NCI-H1092 treated with DMSO at 0.1 percent for 48 hours (cell line): ENCODE data around the gene HNRNPH1.
"Not testable (repeated sequence)": the region's sequence is repeated elsewhere in the genome, so short reads cannot be mapped to it uniquely, and the experiment has no call there.

ENCODE experiments used
- DNase-seq: peaks from one replicate; lab custom pipeline; 2025; lab: John Stamatoyannopoulos, UW

HNRNPH1 gene, protein sequence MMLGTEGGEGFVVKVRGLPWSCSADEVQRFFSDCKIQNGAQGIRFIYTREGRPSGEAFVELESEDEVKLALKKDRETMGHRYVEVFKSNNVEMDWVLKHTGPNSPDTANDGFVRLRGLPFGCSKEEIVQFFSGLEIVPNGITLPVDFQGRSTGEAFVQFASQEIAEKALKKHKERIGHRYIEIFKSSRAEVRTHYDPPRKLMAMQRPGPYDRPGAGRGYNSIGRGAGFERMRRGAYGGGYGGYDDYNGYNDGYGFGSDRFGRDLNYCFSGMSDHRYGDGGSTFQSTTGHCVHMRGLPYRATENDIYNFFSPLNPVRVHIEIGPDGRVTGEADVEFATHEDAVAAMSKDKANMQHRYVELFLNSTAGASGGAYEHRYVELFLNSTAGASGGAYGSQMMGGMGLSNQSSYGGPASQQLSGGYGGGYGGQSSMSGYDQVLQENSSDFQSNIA

DNA sequence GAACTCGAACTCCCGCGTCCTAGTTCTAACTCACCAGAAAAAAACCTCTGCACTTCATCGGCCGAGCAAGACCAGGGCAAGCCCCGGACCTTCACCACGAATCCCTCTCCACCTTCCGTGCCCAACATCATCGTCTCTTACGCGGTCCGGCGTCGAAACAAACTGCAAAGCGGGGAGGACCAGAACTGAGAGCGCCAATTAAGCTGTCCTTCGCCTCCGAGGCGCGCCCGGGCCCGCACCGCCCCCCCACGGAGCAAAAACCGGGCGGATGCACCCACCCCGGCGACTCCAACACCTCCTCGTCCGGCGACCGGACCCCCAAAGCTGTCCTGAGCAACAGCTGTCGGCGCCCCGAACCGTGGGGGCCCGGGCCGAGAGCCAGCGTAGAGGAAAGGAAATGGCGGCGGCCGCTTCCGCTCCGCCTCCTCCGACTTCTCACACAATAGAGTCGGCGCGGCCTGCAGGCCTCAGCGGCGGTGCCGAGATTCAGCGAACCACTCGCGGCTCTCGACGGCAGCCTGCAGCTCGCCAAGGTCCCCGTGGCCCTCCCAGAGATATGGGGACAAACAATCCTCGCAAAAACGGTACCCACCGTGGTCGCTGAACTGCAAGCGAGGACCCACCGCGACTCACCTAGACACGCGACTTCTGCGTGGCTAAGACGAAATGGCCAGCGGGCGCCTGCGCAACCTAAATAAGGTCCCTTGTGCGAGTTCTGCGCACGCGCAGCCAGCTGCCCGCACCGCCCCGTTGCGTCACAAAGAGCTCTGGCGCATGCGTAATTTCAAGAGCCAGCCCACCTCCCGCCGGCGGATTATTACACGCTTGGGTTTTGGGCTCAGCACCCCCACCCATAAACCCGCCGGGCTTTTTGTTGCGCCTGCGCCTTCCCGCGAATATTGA is at the start of gene HNRNPH1:
Gene HNRNPH1, minus strand, starts transcription at position 669 of the 903 bp plus-strand sequence. Its CDS starts 538 bp downstream, at position 131.
- DNase-seq, result peak; percentile 94

DNA sequence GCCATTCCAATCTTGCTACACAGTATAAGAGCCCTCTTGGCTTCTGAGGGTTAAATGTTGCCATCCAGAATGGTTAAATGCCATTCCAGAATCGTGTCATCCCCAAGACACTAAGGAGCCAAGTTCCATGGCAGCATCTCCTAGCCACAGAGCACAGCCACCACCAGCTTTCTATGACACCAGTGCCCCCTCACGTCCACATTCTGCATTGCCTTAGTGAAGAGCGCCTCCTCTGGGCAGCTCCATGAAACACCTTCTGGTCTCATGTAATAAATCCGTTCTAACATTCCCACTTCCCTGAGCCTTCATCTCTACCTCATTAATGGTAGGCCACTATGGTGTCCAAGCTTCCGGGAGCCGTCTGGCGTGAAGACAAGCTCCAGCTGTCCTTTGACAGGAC is 44.9 kb upstream of the HNRNPH1 start:
- peak; percentile 39 for DNase-seq

DNA sequence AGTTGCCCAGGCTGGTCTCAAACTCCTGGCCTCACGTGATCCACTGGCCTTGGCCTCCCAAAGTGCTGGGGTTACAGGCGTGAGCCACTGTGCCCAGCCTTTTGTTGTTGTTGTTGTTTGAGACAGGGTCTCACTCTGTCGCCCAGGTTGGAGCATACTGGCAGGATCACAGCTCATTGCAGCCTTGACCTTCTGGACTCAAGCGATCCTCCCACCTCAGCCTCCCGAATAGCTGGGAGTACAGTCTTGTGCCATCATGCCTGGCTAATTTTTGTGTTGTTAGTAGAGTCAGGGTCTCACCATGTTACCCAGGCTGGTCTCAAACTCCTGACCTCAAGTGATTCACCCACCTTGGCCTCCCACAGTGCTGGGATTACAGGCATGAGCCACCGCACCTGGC is 38.2 kb upstream of the HNRNPH1 start:
- DNase-seq, result not testable (repeated sequence)

DNA sequence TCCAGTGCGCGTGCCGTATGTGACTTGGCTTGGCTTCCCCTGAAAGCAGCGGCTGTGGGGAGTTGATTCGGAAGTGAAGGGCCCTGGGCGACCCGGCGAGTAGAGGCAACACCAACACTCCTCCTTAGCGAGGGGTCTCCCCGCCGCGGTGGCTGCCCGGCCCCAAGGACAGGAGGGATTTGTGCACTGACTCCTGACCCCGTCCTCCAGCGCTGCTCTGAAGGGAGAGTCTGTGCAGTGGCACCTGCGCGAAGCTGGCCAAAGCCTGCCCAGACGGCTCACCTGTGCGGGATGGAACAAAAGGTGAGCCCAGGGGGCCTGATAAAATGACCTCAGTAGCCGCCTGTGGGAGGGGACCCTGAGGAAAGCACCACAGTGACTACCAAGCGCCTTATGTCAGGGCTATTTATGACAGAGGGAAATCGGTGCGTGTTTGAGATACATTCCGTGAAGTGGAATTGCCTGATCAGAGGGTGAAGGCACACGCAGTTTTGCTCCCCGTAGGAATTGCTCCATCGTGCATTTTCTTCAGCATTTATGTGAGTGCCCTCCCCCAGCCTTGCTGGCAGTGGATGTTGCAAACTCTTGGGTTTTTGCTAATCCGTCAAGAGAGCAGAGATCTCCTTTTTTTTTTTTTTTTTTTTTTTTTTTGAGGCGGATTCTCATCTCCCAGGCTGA is 34.8 kb upstream of the HNRNPH1 start:
- DNase-seq, result not testable (repeated sequence)

DNA sequence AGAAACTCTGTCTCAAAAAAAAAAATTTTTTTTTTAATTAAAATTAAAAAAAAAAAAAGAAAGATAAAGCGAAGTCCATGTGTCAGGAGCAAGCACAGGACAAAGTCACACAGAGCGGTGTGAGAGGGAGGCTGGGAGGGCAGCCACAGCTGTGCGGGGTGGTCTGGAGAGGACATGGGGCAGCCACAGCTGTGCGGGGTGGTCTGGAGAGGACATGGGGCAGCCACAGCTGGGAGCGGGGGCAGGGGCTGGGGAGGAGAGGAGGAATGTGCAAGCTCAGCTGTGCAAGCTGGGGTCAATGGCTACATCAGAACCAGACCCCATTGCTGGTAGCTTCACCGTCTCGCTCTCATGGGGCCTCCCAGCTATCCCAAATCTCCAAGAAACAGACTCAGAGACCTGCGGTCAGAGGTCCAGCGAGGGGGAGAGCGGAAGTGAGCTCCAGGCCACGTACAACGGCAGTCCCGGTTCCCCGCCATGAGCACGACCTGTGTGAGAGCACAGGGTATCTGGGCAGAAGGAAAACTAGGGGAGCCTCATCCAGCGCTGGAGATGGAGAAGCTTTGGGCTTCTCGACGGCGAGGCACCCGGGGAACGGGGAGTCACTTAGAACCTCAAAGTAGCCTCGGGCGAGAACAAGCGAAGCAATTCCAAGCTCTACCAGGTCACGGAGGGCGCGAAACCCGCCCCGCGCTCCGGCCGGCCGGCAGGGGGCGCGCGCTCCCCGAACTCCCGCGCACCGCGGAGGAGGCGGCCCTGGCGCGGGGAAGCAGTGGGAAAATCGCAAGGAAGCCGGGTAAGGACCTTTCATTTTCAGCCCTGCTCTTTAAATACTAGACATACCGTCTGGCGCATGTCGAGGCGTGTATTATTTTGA is 34.1 kb upstream of the HNRNPH1 start:
- not testable (repeated sequence) for DNase-seq

DNA sequence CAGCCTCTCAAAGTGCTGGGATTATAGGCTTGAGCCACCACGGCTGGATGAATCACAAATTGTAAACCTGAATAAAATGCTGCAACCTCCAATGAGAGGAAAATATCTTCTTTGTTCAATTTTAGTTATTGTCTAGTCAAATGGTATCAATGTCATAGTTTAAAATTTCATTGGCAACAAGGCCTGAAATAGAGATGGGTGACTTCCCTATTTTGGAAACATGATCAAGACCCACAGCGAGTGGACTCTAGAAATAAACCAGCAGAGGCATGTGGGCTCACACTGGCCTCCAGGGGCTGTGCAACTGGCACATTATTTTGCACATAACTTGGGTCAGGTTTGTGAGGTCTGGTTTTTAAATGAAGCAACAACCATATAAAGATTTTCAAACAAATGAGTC is 29.7 kb upstream of the HNRNPH1 start:
- not testable (repeated sequence) for DNase-seq

DNA sequence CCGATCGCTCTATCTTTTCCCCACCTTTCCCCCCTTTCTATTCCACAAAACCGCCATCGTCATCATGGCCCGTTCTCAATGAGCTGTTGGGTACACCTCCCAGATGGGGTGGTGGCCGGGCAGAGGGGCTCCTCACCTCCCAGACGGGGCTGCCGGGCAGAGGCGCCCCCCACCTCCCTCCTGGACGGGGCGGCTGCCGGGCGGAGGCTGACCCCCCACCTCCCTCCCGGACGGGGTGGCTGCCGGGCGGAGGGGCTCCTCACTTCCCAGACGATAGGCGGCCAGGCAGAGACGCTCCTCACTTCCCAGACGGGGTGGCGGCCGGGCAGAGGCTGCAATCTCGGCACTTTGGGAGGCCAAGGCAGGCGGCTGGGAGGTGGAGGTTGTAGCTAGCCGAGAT is 26.8 kb upstream of the HNRNPH1 start:
- DNase-seq, result not testable (repeated sequence)

DNA sequence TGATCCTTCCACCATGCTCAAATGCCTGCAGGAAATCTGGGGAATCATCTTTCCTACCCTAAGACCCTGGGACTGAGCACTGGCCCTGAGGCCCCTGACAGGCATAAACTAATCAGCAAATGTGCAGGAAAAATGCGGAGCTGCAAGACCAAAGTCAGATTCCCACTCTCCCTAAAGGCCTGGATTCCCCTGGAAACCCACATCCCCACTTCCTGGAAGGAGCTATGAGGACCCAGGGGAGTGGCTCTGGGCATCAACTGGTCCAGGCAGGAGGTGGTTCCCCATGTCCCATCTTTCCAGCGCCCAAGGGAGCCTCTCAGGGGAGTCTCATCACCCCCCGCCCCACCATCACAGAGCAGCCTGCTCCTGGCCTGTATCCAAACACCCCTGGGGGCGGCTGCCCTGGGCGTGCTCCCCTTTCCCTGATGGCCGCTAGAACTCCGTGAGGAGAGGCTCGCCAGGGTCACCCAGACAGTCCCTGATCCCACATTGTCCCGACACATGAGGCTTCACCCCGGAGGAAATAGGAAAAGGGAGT is 25.8 kb upstream of the HNRNPH1 start:
- not testable (repeated sequence) for DNase-seq

DNA sequence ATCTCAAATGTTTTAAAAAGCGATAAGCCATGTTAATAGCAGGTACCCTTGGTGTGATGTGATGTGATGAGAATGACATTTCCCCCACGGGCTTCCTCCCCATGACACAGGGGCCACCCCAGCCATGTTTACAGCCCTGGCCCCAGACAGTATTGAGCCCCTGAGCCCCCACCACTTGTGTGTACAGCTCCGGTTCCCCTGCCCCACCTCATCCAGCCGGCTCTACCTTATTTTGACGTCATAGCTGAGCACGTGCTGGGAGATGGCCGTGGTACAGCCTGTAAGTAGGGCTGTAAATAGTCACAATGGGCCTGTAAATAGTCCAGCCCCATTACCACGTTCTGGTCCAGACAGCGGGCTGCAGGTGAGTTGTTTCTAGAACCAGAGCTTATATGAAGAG is 24.9 kb upstream of the HNRNPH1 start:
- no peak for DNase-seq

DNA sequence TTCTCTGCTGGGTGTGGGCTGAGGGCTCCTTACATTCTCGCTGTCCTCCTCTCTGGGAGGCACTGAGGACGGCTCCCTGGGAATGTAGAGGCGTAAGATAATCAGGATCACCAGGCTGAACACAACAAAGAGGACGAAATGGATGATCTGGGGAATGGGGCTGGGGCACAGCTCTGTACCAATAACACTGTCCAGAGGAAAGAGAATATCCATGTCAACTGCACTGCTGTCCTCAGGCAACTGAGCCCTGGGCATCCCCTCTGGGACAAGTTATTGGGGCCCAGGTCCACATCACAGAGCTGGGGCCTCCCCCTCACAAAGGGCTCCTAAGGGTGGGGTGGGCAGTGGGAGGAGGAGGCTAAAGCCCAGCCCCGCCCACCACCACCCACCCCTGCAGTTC is 21.3 kb upstream of the HNRNPH1 start:
- not testable (repeated sequence) for DNase-seq

DNA sequence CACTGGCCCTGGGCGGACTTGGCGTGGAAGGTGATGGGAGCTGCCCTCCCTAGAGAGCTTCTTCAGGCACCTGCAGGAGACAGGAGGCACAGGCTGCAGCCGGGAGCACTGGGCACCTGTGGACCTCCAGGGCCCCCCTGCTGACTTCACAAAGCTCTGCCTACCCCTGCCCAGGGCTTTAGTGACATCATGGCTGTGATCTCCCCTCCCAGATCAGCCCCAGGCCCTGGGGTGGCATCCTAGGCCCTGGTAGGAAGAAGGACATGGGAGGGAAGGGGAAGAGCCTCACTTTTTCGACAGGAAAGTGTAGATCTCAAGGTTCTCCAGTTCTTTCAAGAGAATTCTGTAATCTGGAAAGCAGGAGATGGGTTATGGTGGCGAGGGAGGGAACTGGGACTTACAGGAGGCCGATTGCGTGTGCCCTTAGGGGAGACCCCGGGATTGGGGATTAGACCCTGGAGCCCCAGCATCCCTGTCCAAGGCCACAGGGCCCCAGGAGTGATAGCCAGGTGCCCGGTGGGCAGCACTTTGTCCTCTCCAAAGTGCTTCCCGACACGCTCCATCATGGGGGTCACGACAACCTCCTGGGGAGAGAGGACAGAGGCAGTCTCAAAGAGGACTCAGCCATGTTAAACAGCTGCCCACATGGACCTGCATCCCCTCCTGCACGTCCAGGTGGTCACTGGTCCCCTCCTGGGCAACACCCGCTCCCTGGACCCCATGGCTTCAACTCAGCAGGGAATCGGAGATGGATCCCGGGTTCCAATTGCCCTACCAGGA is 19.9 kb upstream of the HNRNPH1 start:
- DNase-seq, result not testable (repeated sequence)

DNA sequence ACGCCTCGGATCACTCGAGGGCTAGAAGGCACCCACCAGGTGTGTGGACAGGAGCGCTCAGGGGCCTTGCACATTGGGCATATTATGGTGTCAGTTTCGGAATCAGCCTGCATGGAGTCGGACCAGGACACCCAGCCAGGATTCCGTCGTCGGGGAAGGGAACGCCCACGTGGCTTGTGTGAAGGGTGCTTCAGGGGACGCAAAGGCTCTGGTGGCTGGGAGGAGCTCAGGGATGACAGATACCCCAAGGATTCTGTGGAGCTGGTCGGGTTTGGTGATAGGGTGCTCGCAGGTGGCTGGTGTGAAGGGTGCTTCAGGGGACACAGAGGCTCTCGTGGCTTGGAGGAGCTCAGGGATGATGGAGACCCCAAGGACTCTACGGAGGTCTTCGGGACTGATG is 19.2 kb upstream of the HNRNPH1 start:
- DNase-seq, result not testable (repeated sequence)

DNA sequence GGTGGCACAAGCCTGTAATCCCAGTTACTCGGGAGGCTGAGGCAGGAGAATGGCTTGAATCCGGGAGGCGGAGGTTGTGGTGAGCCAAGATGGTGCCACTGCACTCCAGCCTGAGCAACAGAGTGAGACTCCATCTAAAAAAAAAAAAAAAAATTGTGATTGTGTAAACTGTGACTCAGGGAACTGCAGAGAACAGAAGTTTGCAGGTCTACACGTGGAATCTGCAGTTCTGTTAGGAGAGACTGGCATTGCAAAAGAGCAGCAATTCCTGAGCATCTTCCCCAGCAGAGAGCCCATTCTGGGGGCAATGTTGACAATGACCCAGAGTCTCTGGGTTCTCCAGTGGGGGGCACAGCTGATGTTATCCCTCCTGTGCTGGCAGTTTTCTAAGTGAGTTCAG is 18.3 kb upstream of the HNRNPH1 start:
- not testable (repeated sequence) for DNase-seq

DNA sequence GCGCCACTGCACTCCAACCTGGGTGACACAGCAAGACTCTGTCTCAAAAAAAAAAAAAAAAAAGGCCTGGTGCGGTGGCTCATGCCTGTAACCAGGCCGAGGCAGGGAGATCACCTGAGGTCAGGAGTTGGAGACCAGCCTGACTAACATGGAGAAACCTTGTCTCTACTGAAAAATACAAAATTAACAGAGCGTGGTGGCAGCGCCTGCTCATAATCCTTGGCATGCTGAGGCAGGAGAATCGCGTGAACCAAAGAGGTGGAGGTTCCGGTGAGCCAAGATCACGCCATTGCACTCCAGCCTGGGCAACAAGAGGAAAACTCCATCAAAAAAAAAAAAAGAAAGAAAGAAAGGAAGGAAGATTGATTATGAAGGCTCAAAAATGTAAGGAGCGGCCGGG is 15.8 kb upstream of the HNRNPH1 start:
- not testable (repeated sequence) for DNase-seq

DNA sequence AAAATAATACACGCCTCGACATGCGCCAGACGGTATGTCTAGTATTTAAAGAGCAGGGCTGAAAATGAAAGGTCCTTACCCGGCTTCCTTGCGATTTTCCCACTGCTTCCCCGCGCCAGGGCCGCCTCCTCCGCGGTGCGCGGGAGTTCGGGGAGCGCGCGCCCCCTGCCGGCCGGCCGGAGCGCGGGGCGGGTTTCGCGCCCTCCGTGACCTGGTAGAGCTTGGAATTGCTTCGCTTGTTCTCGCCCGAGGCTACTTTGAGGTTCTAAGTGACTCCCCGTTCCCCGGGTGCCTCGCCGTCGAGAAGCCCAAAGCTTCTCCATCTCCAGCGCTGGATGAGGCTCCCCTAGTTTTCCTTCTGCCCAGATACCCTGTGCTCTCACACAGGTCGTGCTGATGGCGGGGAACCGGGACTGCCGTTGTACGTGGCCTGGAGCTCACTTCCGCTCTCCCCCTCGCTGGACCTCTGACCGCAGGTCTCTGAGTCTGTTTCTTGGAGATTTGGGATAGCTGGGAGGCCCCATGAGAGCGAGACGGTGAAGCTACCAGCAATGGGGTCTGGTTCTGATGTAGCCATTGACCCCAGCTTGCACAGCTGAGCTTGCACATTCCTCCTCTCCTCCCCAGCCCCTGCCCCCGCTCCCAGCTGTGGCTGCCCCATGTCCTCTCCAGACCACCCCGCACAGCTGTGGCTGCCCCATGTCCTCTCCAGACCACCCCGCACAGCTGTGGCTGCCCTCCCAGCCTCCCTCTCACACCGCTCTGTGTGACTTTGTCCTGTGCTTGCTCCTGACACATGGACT is 11.1 kb upstream of the HNRNPH1 start:
- not testable (repeated sequence) for DNase-seq

DNA sequence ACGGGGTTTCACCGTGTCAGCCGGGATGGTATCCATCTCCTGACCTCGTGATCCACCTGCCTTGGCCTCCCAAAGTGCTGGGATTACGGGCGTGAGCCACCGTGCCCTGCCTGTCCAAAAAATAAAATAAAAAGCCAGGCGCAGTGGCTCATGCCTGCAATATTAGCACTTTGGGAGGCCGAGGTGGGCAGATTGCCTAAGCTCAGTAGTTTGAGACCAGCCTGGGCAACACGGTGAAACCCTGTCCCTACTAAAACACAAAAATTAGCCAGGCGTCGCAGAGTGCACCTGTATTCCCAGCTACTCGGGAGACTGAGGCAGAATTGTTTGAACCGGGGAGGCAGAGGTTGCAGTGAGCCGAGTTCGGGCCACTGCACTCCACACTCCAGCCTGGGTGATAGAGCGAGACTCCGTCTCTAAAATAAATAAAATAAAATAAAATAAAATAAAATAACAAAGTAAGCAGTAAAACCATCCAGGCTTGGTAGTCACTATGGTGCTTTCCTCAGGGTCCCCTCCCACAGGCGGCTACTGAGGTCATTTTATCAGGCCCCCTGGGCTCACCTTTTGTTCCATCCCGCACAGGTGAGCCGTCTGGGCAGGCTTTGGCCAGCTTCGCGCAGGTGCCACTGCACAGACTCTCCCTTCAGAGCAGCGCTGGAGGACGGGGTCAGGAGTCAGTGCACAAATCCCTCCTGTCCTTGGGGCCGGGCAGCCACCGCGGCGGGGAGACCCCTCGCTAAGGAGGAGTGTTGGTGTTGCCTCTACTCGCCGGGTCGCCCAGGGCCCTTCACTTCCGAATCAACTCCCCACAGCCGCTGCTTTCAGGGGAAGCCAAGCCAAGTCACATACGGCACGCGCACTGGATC is 10.3 kb upstream of the HNRNPH1 start:
- not testable (repeated sequence) for DNase-seq

DNA sequence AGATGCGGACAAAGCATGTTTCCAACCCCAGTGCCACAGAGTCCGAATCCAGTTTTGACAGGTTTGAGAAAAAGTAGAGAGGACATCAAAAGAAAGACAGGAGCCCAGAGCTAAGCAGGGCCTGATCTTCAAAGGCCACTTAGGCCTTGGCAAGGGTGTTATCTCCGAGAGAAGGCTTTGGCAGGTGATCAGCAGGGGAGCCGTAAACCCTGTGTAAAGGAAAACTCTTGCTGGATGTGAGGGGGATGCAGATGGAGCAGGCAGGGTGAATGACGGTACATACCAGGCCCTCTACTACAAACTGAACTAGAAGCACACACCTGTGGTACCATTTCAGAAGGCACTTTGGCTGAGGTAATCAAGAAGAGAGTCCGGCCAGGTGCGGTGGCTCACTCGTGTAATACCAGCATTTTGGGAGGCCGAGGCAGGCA is 1.4 kb upstream of the HNRNPH1 start:
- peak; percentile 10 for DNase-seq
